ENCODE data around the gene SYT5. TPM values are rescaled to one million over a fixed set of nuclear protein-coding genes. Genes with fewer than 3 reads are reported as not detected.

SYT5 gene
- total and polyA plus RNA-seq, 2 donors (not counting 3 experiments of a cell fraction or from before 2014, with no cell fraction given) = 0.42 TPM; not detected in 1

- peak; percentile 40 for DNase-seq (ENCODE audit: low read depth, low spot score)
- TF ChIP-seq FOS (IDR thresholded peaks at IDR 0.05; ENCODE audit: borderline replicate concordance, insufficient read depth, low read length) = no peak
- no peak for TF ChIP-seq JUN (IDR thresholded peaks at IDR 0.05; ENCODE audit: borderline replicate concordance, insufficient read depth, insufficient read length, low read depth)
- TF ChIP-seq MYC (IDR thresholded peaks at IDR 0.05; ENCODE audit: low read depth, low read length) = no peak
- no peak for TF ChIP-seq POLR2AphosphoS5 (IDR thresholded peaks at IDR 0.05; ENCODE audit: insufficient read depth, low read depth, low read length)
- no peak for TF ChIP-seq CTCF (IDR thresholded peaks at IDR 0.05; ENCODE audit: extremely low read depth in 1 of 2, insufficient read depth in 1 of 2, low read depth in 1 of 2, low read length in 2 of 2)
- peak; percentile 44 for TF ChIP-seq MAX (IDR thresholded peaks at IDR 0.05; ENCODE audit: insufficient read depth, insufficient read length)
- Histone ChIP-seq H3K4me3 (replicated peaks in 1 of 3; ENCODE audit: insufficient read depth in 1 of 3, low read depth in 1 of 3, low read length in 3 of 3) (no peak overlapping the region), H3K27ac (ENCODE audit: insufficient read depth, low read depth, low read length) (no peak overlapping the region), H3K4me1 (ENCODE audit: control insufficient read depth, extremely low read depth, insufficient read depth, low read length) (no peaks in the 10 kb centered on the region), H4K20me1 (replicated peaks; ENCODE audit: control insufficient read depth, extremely low read depth, insufficient read depth, low read length) (no peaks in the 10 kb centered on the region), H3K79me2 (ENCODE audit: control insufficient read depth, insufficient read depth, low read length) (no peaks in the 10 kb centered on the region), H3K9me3 (replicated peaks; ENCODE audit: control insufficient read depth, insufficient read depth, low read length) (no peaks in the 10 kb centered on the region), H3K9me1 (replicated peaks; ENCODE audit: control insufficient read depth, extremely low read depth, insufficient read depth, low read length) (no peaks in the 10 kb centered on the region), H3K4me2 (ENCODE audit: insufficient read depth, low read length) (no peak overlapping the region), H3K27me3 (ENCODE audit: control insufficient read depth in 2 of 2, insufficient read depth in 2 of 2, low read length in 2 of 2) (peaks cover 8 to 23% of the 10 kb centered on the region in 2 experiments), H2AFZ (ENCODE audit: low read depth, low read length) (no peak overlapping the region), H3K9ac (replicated peaks; ENCODE audit: extremely low read depth, insufficient read depth, low read length) (no peak overlapping the region), H3K36me3 (ENCODE audit: control insufficient read depth in 2 of 2, extremely low read depth in 1 of 2, insufficient read depth in 2 of 2, low read length in 2 of 2) (no peaks in the 10 kb centered on the region)
- POLR2A ChIA-PET = no interaction called here
- CTCF ChIA-PET = interaction anchor here (0.8 kb wide), 1 partner anchor 26 kb away, joined by 5 read pairs; no protein-coding TSS in a partner anchor
- intact Hi-C loops (cut with micrococcal nuclease) (no loop called here), dilution Hi-C loops (cut with MboI; ENCODE audit: extremely low pct_ligation_motif_present, low sequenced_read_pairs) (no loop called here)
- peak; percentile 81 for FAIRE-seq
- no TSS peak for BruUV-seq (replicated peaks)
Observed at GRCh38 chr19:55178781-55179599, 1.1 kb downstream of the SYT5 start.

All from endothelial cell of umbilical vein (primary cell).